ENCODE results near the gene ZNF281.

ZNF281 gene

GRCh38 chr1:200401263-200401662 lies 8.6 kb downstream of the ZNF281 start:
- peaks cover 42% of the 10 kb centered on the region for H3K36me3 ChIP-seq (ENCODE audit: control insufficient read depth, low read length)
- H3K27me3 ChIP-seq (ENCODE audit: control insufficient read depth, low read length), result no peaks in the 10 kb centered on the region
- H3K79me2 ChIP-seq (ENCODE audit: control insufficient read depth, low read length), result peaks cover 21% of the 10 kb centered on the region
- no peak overlapping the region for H3K4me3 ChIP-seq (ENCODE audit: low read length)
- TF ChIP-seq CTCF (IDR thresholded peaks at IDR 0.05; ENCODE audit: low read depth, low read length, poor library complexity, severe bottlenecking) (no peak), EZH2phosphoT487 (IDR thresholded peaks at IDR 0.05; ENCODE audit: borderline replicate concordance, low read length) (no peak)
- H4K20me1 ChIP-seq (ENCODE audit: control insufficient read depth, insufficient read depth, low read depth, low read length), result no peaks in the 10 kb centered on the region; the same call in 1 of the 2 replicates
- no peak overlapping the region for H3K27ac ChIP-seq (ENCODE audit: low read depth, low read length)
- H3K9me3 ChIP-seq (ENCODE audit: control insufficient read depth, insufficient read depth, low read length), result no peaks in the 10 kb centered on the region
- H3F3A ChIP-seq (ENCODE audit: control insufficient read depth, insufficient read depth), result no peaks in the 10 kb centered on the region
- H3K4me1 ChIP-seq (ENCODE audit: control insufficient read depth, low read length), result peaks cover 13% of the 10 kb centered on the region
- no peaks in the 10 kb centered on the region for H3K9me2 ChIP-seq (replicated peaks; ENCODE audit: control insufficient read depth, low read length)
- no peak overlapping the region for H3K4me2 ChIP-seq (ENCODE audit: low read length)

- H3K79me2 ChIP-seq (ENCODE audit: control insufficient read depth, low read length), result peaks cover 14% of the 10 kb centered on the region
- no peaks in the 10 kb centered on the region; the same call in 1 of the 2 replicates for H4K20me1 ChIP-seq (ENCODE audit: control insufficient read depth, insufficient read depth, low read depth, low read length)
- TF ChIP-seq CTCF (IDR thresholded peaks at IDR 0.05; ENCODE audit: low read depth, low read length, poor library complexity, severe bottlenecking) (no peak), EZH2phosphoT487 (IDR thresholded peaks at IDR 0.05; ENCODE audit: borderline replicate concordance, low read length) (no peak)
- no peaks in the 10 kb centered on the region for H3K27me3 ChIP-seq (ENCODE audit: control insufficient read depth, low read length)
- H3K4me3 ChIP-seq (ENCODE audit: low read length), result no peak overlapping the region
- H3K9me2 ChIP-seq (replicated peaks; ENCODE audit: control insufficient read depth, low read length), result no peaks in the 10 kb centered on the region
- peaks cover 35% of the 10 kb centered on the region for H3K36me3 ChIP-seq (ENCODE audit: control insufficient read depth, low read length)
- H3K27ac ChIP-seq (ENCODE audit: low read depth, low read length), result no peak overlapping the region
- no peak overlapping the region for H3K4me2 ChIP-seq (ENCODE audit: low read length)
- peaks cover 6% of the 10 kb centered on the region for H3K4me1 ChIP-seq (ENCODE audit: control insufficient read depth, low read length)
- H3F3A ChIP-seq (ENCODE audit: control insufficient read depth, insufficient read depth), result no peaks in the 10 kb centered on the region
- no peaks in the 10 kb centered on the region for H3K9me3 ChIP-seq (ENCODE audit: control insufficient read depth, insufficient read depth, low read length)
These were observed 9.3 kb downstream of the ZNF281 start for GRCh38 chr1:200400556-200400955.

- Histone ChIP-seq H3K4me2 (ENCODE audit: low read length) (no peak overlapping the region), H3K9me2 (replicated peaks; ENCODE audit: control insufficient read depth, low read length) (no peaks in the 10 kb centered on the region), H3K27ac (ENCODE audit: low read depth, low read length) (no peak overlapping the region), H3K4me3 (ENCODE audit: low read length) (no peak overlapping the region), H3K36me3 (ENCODE audit: control insufficient read depth, low read length) (peaks cover 28% of the 10 kb centered on the region), H3K9me3 (ENCODE audit: control insufficient read depth, insufficient read depth, low read length) (no peaks in the 10 kb centered on the region), H3K27me3 (ENCODE audit: control insufficient read depth, low read length) (no peaks in the 10 kb centered on the region), H3K4me1 (ENCODE audit: control insufficient read depth, low read length) (no peaks in the 10 kb centered on the region), H4K20me1 (ENCODE audit: control insufficient read depth, insufficient read depth, low read depth, low read length) (no peaks in the 10 kb centered on the region), H3K79me2 (ENCODE audit: control insufficient read depth, low read length) (peaks cover 8% of the 10 kb centered on the region; the same call in 1 of the 2 replicates), H3F3A (ENCODE audit: control insufficient read depth, insufficient read depth) (no peaks in the 10 kb centered on the region)
- no peak for TF ChIP-seq EZH2phosphoT487 (IDR thresholded peaks at IDR 0.05; ENCODE audit: borderline replicate concordance, low read length)
- TF ChIP-seq CTCF (IDR thresholded peaks at IDR 0.05; ENCODE audit: low read depth, low read length, poor library complexity, severe bottlenecking), result no peak
These were observed 10.0 kb downstream of the ZNF281 start for GRCh38 chr1:200399860-200400259.
